ENCODE results near the gene SMC1A. TPM values are rescaled to one million over a fixed set of nuclear protein-coding genes. Genes with fewer than 3 reads are reported as not detected.

SMC1A gene
- total RNA-seq, 1 donor from 2014 or later = 22.3 TPM

GRCh38 chrX:53337101-53337500 lies 85.4 kb downstream of the SMC1A start:
- no peak for DNase-seq

GRCh38 chrX:53333853-53334252 lies 88.6 kb downstream of the SMC1A start:
- DNase-seq = no peak

- no peak for DNase-seq
Observed at GRCh38 chrX:53332204-53332603, 90.2 kb downstream of the SMC1A start.

- DNase-seq = no peak
Observed at GRCh38 chrX:53330331-53330730, 92.1 kb downstream of the SMC1A start.

GRCh38 chrX:53324803-53325202 lies 97.7 kb downstream of the SMC1A start:
- DNase-seq = no peak

Small RNA genes within 50 kb of the gene (small RNA-seq; reads per million reads assigned to genes)
- gene AC245102.2 (ENCODE audit: low replicate concordance) (not detected), gene MIR6857 (ENCODE audit: low replicate concordance) (not detected), gene RF00019 (ENCODE audit: low replicate concordance) (not detected), gene VTRNA3-1P (ENCODE audit: low replicate concordance) (not detected)

Other genes starting within 250 kb of the SMC1A start
- 105 TPM for gene KDM5C, start 197.4 kb downstream of the SMC1A start, total RNA-seq
- gene IQSEC2, start 141.1 kb downstream of the SMC1A start, total RNA-seq = 6.6 TPM
- 0.49 TPM for gene RIBC1, start 219 bp upstream of the SMC1A start, total RNA-seq
- 37.2 TPM for gene HSD17B10, start 11.7 kb upstream of the SMC1A start, total RNA-seq